Globus pallidus (tissue), 1 donor: Measurements from ENCODE around the gene DNAJC13.

ENCODE experiments used
- DNase-seq: peaks from one replicate; pipeline ENCODE4 v3.0.0-alpha.2; 2015; ENCODE audit warnings: low spot score

DNAJC13 gene

DNA sequence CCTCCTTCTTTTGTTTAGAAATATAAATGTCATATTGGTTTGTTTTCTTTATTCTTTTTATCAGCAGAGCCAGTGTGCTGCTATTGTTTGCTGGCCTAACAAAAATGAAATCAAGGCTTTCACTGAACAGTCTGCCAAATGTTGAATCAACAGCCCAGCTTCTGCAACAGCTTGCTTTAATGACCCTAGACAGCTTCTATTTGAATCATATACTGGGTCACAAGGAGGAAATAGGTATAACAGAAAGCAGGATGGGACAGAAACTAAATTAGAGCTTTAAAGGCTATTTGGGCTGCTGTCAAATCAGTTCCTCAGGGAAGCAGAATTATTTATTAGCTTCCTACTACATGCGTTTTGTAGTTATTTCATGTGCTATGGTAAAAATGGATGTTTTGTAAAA is 12.1 kb upstream of the DNAJC13 start:
- DNase-seq = no peak

DNA sequence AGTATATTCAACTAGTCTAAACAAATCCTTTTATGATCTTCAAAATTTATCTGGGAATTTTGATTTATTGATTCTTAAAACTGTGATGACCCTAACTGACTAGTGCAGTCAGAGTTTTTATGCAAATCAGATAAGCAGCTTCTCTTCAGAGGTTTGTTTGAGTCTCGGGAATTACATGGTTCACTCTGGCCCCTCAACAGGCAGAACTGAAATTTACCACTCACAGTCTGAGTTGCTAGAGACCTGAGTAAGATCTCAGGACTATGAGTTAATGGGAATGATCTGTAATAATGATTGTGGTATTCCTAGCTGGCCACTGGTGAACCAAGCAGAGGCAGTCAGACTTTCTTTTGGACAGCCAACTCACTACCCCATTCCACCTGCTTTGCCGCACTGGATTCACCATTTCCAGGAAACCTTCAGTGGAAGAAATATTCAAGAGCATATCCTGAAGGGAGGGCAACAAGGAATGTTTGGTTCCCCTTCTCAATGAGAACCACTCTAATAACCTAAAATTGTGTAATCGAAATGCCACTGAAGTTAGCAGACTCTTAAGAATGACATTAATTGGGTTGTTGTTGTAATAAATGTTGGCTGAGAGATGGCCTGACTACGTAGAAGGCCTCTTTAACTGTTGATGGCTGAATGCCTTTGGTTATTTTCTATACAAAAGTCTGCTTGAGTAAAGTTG is 11.5 kb upstream of the DNAJC13 start:
- DNase-seq = no peak

- no peak for DNase-seq
These were observed 10.7 kb upstream of the DNAJC13 start for GRCh38 chr3:132406587-132406986.

DNA sequence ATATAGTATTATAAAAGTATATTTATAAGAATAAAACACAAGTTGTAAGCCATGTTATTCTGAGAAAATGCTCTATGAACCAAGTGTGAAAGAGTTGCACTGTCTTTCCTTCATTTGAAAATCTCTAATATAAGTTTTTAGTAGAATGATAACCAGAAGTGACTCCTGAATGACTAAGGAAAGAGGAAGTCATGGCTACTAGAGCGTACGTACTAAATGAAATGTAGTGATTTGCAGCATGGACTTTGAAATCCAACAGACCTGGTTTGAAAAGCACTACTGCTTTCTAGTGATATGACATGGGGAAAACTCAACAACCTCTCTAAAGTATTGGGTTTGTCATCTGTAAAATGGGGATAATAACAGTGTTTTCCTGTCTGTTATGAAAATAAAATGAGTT is 10.3 kb upstream of the DNAJC13 start:
- no peak for DNase-seq

DNA sequence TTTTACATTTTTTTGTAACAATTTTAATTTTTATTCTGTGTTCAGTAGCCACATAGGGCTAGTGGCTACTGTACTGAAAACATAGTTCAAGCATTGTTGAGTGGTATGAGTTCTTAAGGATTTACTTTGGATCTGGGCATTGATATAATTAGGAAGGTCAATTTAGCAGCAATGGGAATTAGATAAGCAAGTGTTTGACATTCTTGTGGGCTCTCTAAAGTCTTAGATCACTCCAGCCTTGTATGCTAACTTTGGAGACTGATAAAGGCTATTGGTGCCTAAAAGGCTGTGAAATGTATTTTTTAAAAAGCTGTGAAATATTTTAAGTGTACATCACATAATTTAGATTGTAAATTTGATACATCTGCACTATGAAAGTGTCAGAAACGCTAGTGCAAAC is 2.5 kb upstream of the DNAJC13 start:
- DNase-seq = no peak

GRCh38 chr3:132416161-132416560 is 1.1 kb upstream of the DNAJC13 start:
- no peak for DNase-seq

- DNase-seq = peak; percentile 57
These were observed 551 bp downstream of the DNAJC13 start for GRCh38 chr3:132417695-132418411.

DNA sequence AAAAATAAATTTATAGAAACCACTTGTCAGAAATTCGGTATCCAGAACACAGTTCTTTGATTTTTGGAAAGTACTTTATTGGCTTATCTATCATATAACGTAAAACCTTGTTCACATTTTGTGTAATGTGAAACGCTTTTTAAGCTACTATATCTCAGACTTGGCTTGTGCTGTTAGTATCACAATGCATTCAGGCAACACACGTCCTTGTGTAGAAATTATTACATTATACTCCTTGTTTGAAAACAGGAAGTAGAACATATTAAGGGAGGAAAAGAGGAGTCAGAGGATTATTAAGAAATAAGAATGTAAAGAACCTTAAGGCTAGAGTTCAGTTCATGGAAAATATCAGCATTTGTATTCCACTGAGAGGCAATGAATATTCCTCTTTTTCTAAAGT is 1.6 kb downstream of the DNAJC13 start:
- no peak for DNase-seq

DNA sequence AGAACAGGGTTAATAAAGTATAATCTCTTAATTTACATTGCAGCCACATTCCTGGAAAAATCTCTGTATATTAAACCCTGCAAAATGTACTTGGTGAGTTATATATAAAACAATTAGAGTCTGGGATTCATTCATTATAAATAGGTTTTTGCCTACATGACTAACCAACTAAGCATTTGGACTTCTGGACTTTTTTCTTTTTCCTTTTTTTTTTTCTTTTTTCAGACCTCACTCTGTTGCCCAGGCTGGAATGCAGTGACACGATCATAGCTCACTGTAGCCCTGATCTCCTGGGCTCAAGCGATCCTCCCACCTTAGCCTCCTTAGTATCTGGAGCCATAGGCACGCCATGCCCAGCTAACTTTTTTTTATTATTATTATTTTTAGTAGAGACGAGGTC is 4.5 kb downstream of the DNAJC13 start:
- no peak for DNase-seq

DNA sequence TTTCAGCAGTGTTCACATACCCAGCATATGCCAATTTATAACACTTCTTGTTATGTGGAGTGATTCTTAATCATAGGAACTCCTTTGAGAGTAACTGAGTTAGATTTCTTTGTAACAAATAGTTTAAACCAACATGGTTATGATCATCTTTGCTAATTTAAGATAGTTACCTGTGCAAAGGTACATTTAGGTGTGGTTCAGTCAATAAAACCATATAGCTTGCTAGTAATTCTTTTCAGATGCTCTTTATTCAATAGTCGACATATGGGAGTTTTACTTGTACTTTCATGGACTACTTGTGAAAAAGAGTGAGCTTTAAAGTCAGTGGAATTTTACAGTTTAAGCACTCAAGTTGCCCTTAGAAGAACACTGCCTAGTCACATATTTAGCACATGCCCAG is 5.2 kb downstream of the DNAJC13 start:
- DNase-seq = no peak

DNA sequence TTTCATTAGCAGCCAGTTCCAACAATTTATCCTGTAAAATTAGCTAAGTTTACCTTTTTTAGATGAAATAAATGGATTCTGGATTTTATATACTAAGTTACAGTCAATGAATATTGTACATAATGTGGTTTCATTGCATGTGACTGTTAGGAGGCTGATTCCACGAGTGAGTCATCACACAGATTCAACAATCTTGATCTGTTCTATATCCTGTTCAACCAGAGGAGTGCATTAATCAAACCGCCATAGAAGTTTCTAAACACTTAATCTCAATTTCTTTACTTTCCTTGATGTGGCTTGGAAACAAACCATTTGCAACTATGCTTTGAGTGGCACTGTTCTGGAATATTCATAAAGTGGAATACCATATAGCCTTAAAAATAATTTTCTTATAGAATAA is 15.3 kb downstream of the DNAJC13 start:
- no peak for DNase-seq

GRCh38 chr3:132433121-132433520 is 15.8 kb downstream of the DNAJC13 start:
- DNase-seq = no peak

GRCh38 chr3:132435224-132435910 is 18.1 kb downstream of the DNAJC13 start:
- no peak for DNase-seq

GRCh38 chr3:132435911-132436425 is 18.7 kb downstream of the DNAJC13 start:
- DNase-seq = no peak

DNA sequence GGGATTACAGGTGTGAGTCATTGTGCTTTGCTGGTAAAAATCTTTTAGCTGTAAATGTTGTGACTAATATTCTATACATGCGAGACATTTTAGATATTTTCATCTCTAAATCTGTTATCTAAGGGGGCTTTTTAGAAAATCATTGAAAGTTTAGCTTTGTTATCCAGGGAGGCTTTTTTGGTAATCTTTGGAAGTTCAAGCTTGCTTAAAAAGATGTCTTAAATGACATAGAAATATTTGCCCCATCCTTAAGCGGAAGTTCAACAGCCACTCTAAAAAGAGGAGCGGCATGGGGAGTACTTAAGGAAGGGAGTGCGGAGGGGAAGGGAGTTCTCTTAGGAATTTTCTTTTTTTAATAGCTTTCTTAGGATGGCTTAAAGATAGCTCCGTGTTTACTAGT is 26.1 kb downstream of the DNAJC13 start:
- no peak for DNase-seq

DNA sequence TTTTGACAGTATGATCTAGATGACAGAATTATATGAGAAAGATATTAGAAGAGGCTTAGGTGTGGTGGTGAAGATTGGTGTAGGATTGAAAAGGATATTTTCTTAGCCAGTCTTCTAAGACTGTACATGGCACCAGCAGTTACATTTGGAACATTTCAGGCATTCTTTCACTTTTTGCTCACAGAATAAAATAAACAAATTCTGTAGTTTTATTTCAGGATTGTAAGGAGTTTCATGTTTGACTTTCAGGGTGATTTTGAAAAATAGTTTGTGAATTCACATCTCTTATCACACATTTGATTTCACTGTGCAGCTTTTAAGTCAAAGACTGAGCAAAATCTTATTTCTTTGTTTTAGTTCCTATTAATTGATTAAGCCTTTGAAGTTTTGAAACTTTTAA is 27.1 kb downstream of the DNAJC13 start:
- DNase-seq = no peak

- peak; percentile 16 for DNase-seq
These were observed 28.5 kb downstream of the DNAJC13 start for GRCh38 chr3:132445817-132446216.

- no peak for DNase-seq
These were observed 31.1 kb downstream of the DNAJC13 start for GRCh38 chr3:132448216-132448961.

DNA sequence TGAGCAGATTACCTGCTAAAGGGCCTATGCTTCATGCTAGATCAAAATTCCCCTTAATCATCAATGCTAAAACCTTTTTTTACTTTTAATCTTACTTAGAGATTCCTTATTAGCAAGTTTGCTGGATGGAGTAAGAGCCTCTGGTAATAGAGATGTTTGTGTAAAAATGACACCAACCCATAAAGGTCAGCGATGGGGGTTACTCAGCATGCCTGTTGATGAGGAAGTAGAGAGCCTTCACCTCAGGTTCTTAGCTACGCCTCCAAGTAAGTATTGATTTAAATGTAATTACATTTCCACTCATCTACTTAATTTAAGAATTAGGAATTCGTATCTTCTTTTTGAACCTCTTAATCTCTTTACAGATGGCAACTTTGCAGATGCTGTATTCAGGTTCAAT is 38.8 kb downstream of the DNAJC13 start:
- DNase-seq = no peak

DNA sequence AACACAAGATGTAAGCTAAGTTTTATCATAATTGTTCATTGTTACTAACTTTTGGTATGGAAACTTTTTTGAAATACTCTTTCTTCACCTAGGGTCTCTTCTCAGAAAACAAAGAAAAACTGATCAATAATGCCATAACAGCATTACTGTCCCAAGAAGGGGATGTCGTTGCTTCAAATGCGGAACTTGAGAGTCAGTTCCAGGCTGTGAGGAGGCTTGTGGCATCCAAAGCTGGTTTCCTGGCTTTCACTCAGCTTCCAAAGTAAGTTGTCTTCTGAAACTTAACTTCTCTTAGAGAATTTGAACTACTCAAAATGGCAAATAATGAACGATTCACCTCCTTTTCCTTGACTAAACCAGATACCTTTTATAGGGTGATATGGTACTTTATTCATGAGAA is 39.3 kb downstream of the DNAJC13 start:
- no peak for DNase-seq

GRCh38 chr3:132457286-132457685 is 40.0 kb downstream of the DNAJC13 start:
- no peak for DNase-seq

DNA sequence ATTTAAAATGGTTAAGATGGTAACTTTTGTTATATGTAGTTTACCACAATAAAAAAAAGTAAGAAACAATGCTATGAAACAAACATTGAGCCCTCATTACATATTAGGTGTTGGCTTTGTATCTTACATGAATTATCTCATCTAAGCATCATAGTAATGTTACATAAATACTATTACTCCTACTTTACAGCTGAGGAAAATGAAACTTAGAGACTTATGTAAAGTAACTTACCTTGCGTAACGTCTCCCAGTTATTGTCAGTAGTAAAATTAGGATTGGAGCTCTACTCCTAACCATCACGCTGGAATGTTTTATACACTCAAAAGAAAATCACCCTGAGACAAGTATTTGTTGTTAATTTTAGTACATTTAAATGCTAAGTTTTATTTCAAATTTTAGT is 42.2 kb downstream of the DNAJC13 start:
- DNase-seq = no peak
